Measurements from ENCODE around the gene PADI2.
A peak's percentile ranks its signal among the peaks of the same experiment; 100 is the strongest.

PADI2 gene
- total RNA-seq, result 0 reads per million in 2 donors

GRCh38 chr1:17119076-17119772 is at the start of gene PADI2:
TSS of gene PADI2 (minus strand) at chr1:17119451. CDS start at chr1:17119371, 80 bp downstream.
- DNase-seq, result peak; percentile 27

DNA sequence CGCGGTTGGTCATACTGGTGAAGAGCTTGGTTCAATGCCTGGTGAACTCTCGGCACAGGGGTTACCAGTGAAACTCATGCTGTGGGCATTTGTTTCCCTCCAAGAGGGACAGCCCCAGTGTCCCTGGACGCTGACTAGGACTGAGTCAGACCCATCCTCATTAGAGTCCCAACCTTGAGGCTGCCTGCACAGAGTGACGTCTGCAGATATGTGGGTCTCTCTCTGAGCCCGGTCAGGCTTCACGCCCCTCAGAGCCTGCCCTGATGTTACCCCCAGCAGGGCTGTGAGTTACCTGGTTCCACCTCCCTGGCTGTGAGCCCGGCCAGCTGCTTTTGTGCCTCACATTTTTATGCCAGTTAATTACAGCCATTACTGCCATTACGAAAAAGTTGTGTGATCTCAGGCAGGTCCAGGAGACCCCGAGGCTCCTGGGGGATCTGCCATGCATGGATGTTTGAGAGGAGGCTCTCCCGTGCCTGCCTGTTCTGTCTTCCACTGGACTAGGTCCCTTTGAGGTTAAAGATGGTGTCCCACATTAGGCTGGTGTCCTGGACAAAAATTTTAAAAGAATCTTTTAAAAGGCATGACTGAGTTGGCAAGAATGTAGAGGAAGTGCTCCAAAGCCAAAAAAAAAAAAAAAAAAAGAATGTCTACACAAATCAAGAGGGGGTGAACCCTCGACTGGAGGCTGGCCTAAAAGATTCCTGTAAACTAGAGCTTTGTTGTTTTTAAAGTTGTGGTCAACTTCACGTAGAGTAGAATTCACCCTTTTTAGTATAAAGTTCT is 49.0 kb upstream of the PADI2 start:
- no peak for DNase-seq

DNA sequence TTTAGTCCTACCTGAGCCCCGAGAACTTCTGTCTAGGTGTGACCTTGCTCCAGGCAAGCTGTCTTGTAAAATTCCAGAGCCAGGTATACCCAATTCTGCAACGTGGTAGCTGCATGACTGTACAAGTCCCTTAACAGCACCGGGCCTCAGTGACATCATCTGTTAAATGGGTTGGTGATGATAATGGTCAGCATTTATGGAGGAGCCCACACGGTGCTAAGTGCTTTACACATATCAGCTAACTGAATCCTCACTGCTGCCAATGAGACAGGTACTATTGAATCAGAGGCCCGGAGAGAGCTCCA is 48.5 kb upstream of the PADI2 start:
- DNase-seq, result no peak

DNA sequence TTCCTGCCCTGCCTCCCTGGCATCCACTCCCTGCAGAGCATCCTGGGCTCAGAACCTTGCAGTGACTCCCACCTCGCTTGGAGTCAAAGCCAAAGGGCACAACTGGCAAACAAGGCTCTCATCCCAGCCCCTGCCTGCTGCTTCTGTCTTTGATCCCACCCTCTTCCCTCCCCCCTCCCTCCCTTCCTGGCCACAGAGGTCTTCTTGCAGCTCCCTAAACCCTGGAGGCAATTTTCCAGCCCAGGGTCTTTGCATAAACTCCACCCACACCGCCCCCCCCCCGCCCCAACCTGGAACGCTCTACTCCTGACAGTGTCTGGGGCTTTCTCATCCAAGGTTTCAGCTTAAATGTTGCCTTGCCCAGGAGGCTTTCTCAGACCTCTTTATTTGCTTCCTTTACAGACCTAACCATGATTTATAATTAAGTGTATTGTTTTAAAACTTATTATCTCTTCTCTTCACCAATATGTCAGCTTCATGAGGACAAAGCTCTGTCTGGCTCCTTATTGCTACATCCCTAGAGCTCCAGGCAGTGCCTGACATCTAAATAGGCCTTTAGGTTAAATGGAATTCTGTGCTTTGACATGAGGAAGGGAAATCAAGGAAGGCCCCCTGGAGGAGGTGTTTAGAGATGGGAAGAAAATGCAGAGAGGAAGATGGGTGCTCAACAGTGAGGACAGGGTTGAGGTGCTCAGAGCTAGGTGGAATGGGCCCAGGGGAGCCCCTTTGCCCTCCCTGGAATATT is 48.0 kb upstream of the PADI2 start:
- DNase-seq, result no peak

DNA sequence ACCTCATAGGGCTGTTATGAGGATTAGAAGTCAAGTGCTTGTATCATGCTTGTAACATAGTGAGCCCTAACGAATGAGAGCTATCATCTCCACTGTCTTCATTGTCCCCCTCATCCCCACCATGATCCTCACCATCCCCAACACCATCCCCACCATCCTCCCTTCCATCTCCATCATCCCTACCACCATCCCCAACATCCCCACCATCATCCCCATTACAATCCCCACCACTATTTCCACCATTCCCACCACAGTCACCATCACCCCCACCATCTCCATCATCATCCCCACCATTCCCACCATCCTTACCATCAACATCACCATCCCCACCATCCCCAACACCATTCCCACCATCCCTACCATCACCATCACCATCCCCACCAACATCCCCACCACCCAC is 46.6 kb upstream of the PADI2 start:
- no peak for DNase-seq

GRCh38 chr1:17163789-17164666 is 44.8 kb upstream of the PADI2 start:
- no peak for DNase-seq

GRCh38 chr1:17163371-17163770 is 44.1 kb upstream of the PADI2 start:
- no peak for DNase-seq

DNA sequence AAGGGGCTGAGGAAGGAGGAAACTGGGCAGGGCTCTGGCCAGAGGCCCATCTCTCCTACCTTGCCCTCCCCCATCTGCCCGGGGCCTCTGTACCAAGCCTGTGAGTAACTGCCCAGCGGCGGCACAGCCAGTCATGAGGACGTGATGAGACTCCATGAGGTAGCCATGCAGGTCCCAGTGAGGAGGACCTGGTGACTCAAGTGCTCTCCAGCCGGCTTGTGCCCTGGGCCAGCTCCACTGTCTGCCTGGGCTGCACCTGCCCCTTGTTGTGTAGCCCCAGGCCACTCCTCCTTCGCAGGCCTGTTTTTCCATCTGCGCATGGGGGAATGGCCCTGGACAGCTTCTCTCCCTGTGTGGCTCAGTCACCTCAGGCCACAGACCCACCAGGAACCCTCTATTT is 43.7 kb upstream of the PADI2 start:
- DNase-seq, result no peak

GRCh38 chr1:17161926-17162800 is 42.9 kb upstream of the PADI2 start:
- DNase-seq, result no peak

- DNase-seq, result no peak
Measured at GRCh38 chr1:17161137-17161740, 42.0 kb upstream of the PADI2 start.

- no peak for DNase-seq
Measured at GRCh38 chr1:17158961-17159360, 39.7 kb upstream of the PADI2 start.

- DNase-seq, result no peak
Measured at GRCh38 chr1:17156108-17156507, 36.9 kb upstream of the PADI2 start.

DNA sequence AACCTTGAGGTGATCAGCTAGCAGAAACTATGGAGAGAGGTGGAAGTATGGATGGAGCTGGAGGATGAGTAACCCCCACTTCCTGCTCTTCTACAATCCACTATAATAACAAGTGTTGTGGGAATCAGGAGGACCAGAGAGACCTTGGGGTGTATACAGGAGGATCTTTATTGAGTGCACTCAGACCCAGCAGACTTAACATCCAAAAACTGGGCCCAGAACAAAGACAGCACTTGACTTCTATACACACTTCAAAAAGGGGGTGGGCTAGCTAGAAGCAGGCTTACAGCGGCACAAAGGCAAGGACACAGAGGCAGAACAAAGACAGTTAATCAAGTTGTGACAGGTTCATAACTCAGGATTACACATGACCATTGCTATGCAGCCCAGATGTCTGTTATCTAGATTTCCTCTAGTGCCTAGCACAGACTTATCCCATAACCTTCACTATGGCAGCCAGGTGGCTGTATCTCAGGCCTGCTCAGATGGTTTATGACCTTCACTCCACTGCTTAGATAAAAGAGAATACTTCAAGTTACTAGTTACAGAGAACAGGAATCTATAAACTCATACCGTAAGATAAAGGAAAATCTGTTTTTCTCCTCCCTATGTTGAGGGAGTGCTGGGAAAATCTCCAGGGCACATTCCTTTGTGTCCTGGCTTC is 36.1 kb upstream of the PADI2 start:
- DNase-seq, result no peak

GRCh38 chr1:17149771-17150170 is 30.5 kb upstream of the PADI2 start:
- DNase-seq, result no peak

DNA sequence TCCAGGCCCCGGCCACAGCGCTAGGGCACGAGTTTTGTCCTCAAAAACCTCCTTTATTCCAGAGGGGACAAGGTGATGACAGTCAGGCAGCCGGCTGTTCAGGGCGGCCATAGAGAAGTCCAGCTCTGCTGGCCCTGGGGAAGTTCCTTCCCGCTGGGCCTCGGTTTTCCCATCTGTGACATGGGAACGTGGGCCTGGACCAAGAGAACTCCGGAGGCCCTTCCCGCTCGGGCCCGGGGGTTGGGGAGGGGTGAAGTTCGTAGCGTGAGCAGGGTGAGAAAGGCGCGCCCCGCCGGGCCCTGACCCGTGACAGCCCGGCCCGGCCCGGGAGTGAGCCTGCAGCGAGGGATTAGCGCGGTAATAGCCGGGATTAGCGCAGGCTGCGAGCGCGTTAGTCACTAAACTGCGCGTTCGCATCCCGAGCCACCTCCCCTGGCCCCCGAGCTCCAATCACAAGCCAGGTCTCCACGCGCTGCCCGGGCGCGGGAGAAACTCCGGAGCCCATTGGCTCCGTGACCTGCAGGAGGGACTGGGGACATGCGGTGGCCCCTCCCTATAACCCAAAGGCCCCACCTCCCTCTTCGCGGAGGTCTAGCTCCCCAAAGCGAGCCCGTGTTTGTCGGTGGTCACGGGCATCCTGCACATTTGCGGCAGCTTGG is 29.8 kb upstream of the PADI2 start:
- no peak for DNase-seq

DNA sequence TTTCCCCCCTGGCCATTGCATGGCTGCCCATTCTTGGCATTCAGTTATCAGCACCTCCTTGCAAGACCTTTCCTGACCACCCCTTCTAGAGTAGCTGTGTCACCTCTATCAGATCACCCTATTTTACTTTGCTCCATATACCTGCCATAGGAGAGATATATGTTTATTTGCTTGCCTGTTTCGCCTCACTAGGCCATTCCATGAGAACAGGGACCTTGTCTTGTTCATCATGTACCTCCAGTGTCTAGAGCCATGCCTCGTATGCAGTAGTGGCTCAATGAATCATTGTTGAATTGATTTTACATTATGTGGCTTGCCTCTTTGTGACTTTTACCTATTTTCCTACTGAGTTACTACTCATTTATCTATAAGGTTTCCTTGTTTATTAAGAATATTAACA is 26.4 kb upstream of the PADI2 start:
- no peak for DNase-seq

GRCh38 chr1:17143760-17144159 is 24.5 kb upstream of the PADI2 start:
- no peak for DNase-seq

- DNase-seq, result no peak
Measured at GRCh38 chr1:17141441-17142197, 22.4 kb upstream of the PADI2 start.

- DNase-seq, result no peak
Measured at GRCh38 chr1:17140279-17140678, 21.0 kb upstream of the PADI2 start.
